Prostate gland (tissue), 2 donors: ENCODE measurements around the gene CTTNBP2NL. TPM values are rescaled to one million over a fixed set of nuclear protein-coding genes. Genes with fewer than 3 reads are reported as not detected.

Source experiments
- DNase-seq: peaks from one replicate; pipeline ENCODE4 v3.0.0-alpha.2; 2019; ENCODE audit warnings: low spot score
- H3K27ac ChIP-seq, 2 donors: fragments of 200-600 bp; sonication (generic); 2 replicates each; pipeline ENCODE4 v1.5.1; 2017 to 2019
- H3K27me3 ChIP-seq: fragments of 200-600 bp; sonication (generic); replicated peaks from 2 replicates; pipeline ENCODE4 v1.5.1; 2019; ENCODE audit not compliant: insufficient read depth
- H3K36me3 ChIP-seq, 2 donors: fragments of 200-600 bp; sonication (generic); 1 replicate in 1 of 2; 2 replicates in 1 of 2; pipeline versions ENCODE4 v1.5.1 to v1.8.1; 2017 to 2019
- H3K4me1 ChIP-seq: fragments of 200-600 bp; sonication (generic); replicated peaks from 2 replicates; pipeline ENCODE4 v1.5.1; 2019
- H3K4me3 ChIP-seq, 2 donors: fragments of 200-600 bp; sonication (generic); 2 replicates each; pipeline ENCODE4 v1.5.1; 2017 to 2019
- H3K9me3 ChIP-seq: fragments of 200-600 bp; sonication (generic); 2 replicates; pipeline ENCODE4 v1.5.1; 2017
- CTCF ChIP-seq, 4 experiments: fragments of 200-600 bp in 2 of 4; fragments of 450-650 bp in 2 of 4; sonication (generic) in 2 of 4; IDR thresholded peaks; 1 replicate in 3 of 4; 2 replicates in 1 of 4; pipeline ENCODE4 v1.5.1; 2016 to 2019; ENCODE audit warnings: antibody characterized with exemption in 4 of 4, mild to moderate bottlenecking in 2 of 4, moderate library complexity in 2 of 4
- POLR2A ChIP-seq: fragments of 450-650 bp; IDR thresholded peaks from one replicate; pipeline ENCODE4 v1.6.1; 2016; ENCODE audit warnings: antibody characterized with exemption, mild to moderate bottlenecking
- POLR2AphosphoS5 ChIP-seq: sonication (generic); formaldehyde crosslinking; IDR thresholded peaks from one replicate; pipeline ENCODE4 v1.6.1; 2017; ENCODE audit warnings: antibody characterized with exemption
- WGBS: methylation state at CpG from one replicate; pipeline ENCODE4 v1.1.5; 2018; 5-methylcytosine and 5-hydroxymethylcytosine counted together
- intact Hi-C: fragments of 100-400 bp; cut with DNase I; formaldehyde crosslinking; loops from one replicate; pipeline ENCODE4 v1.14.2; 2022
- total RNA-seq, 2 donors: library from RNA; depleted of rRNA; stranded (reverse); fragments of >200 nt; gene quantifications; one replicate each; pipeline ENCODE4 v1.1.0, GENCODE V29; 2016

Gene CTTNBP2NL
- total RNA-seq, 2 donors from 2014 or later: 10.6 to 15.2 TPM

GRCh38 chr1:112390775-112391602 is 5.0 kb upstream of the CTTNBP2NL start:
- intact Hi-C loops: loop anchor here (1.0 to 2.0 kb wide), 2 partner anchors 75 to 228 kb away; partner anchors contain the start of genes CAPZA1 and ST7L
- peaks cover 8% of the 10 kb centered on the region for H3K4me1 ChIP-seq

GRCh38 chr1:112391603-112391940 is 4.4 kb upstream of the CTTNBP2NL start:
- H3K4me1 ChIP-seq: peaks cover 8% of the 10 kb centered on the region
- no peaks in the 10 kb centered on the region for H3K36me3 ChIP-seq
- no peak overlapping the region for H3K4me3 ChIP-seq
- no peaks in the 10 kb centered on the region for H3K9me3 ChIP-seq
- WGBS: 96% methylated on average over 11 of the region's 11 CpGs
- H3K27me3 ChIP-seq: no peaks in the 10 kb centered on the region
- peak overlapping the region in 1 of 2 donors; percentile 26 for H3K27ac ChIP-seq
- no peak for TF ChIP-seq CTCF (IDR thresholded peaks at IDR 0.05)
- no peak for TF ChIP-seq POLR2AphosphoS5
- TF ChIP-seq POLR2A: no peak
- intact Hi-C loops: loop anchor here (2.0 kb wide), 1 partner anchor 227 kb away; the partner anchor contains the start of genes CAPZA1 and ST7L
- no peak for DNase-seq

More at GRCh38 chr1:112390775-112391602, 5.0 kb upstream of the CTTNBP2NL start:
- no peak for TF ChIP-seq POLR2A
- TF ChIP-seq POLR2AphosphoS5: peak; percentile 83
- peak; percentile 86 to 97 (median 96) for TF ChIP-seq CTCF (IDR thresholded peaks at IDR 0.05)
- Histone ChIP-seq H3K36me3 (no peaks in the 10 kb centered on the region), H3K27ac (peak overlapping the region; percentile 26 to 52), H3K4me3 (peak overlapping the region; percentile 14 to 18), H3K27me3 (no peaks in the 10 kb centered on the region), H3K9me3 (no peaks in the 10 kb centered on the region)
- WGBS: 5% methylated on average over 15 of the region's 15 CpGs
- DNase-seq: peak; percentile 89

- no peak for DNase-seq
- intact Hi-C loops: no loop called here
- WGBS: 71% methylated on average over 3 of the region's 3 CpGs
- Histone ChIP-seq H3K4me1 (peaks cover 8% of the 10 kb centered on the region), H3K36me3 (no peaks in the 10 kb centered on the region), H3K27ac (peak overlapping the region; percentile 68 to 74), H3K4me3 (no peak overlapping the region), H3K9me3 (no peaks in the 10 kb centered on the region), H3K27me3 (no peaks in the 10 kb centered on the region)
- TF ChIP-seq POLR2A (no peak), CTCF (IDR thresholded peaks at IDR 0.05) (no peak), POLR2AphosphoS5 (no peak)
Measured at GRCh38 chr1:112393631-112393974, 2.4 kb upstream of the CTTNBP2NL start.

- TF ChIP-seq POLR2AphosphoS5 (no peak), POLR2A (no peak), CTCF (IDR thresholded peaks at IDR 0.05) (no peak)
- intact Hi-C loops: no loop called here
- Histone ChIP-seq H3K27me3 (no peaks in the 10 kb centered on the region), H3K9me3 (no peaks in the 10 kb centered on the region), H3K4me3 (no peak overlapping the region), H3K4me1 (peaks cover 8% of the 10 kb centered on the region), H3K27ac (peak overlapping the region; percentile 68 to 74), H3K36me3 (no peaks in the 10 kb centered on the region)
- DNase-seq: no peak
- WGBS: 59% methylated on average over 1 of the region's 1 CpG
Measured at GRCh38 chr1:112394743-112395062, 1.3 kb upstream of the CTTNBP2NL start.

- Histone ChIP-seq H3K36me3 (no peaks in the 10 kb centered on the region), H3K4me1 (peaks cover 8% of the 10 kb centered on the region), H3K27me3 (no peaks in the 10 kb centered on the region), H3K4me3 (peak overlapping the region; percentile 65 to 76), H3K9me3 (no peaks in the 10 kb centered on the region), H3K27ac (peak overlapping the region; percentile 85 to 87)
- TF ChIP-seq CTCF (IDR thresholded peaks at IDR 0.05) (no peak), POLR2AphosphoS5 (no peak), POLR2A (no peak)
- intact Hi-C loops: no loop called here
- WGBS: 8% methylated on average over 6 of the region's 6 CpGs
- DNase-seq: no peak
Measured at GRCh38 chr1:112395256-112395820, 676 bp upstream of the CTTNBP2NL start.
